Measurements from ENCODE around the gene TMEM196.
"Not testable (repeated sequence)": the region's sequence is repeated elsewhere in the genome, so short reads cannot be mapped to it uniquely, and the experiment has no call there.

Gene TMEM196

DNA sequence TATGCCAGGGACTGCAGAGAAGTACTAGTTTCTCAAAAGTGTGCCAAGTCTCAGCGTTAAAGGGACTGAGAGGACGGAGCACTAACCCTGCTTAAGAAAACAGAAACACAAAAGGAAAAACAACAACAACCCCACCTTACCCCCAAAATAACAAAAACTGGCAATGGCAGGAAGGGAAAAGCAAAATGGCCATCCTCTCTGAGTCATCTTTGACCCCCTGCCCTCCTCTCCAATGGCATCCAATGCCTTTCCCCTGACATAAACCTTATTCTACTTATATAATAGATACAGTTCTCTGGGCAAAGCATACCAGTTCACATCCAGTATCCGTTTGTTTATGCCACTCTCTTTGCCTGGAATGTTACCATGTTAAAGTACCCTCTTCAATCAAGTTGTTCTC, 66.2 kb downstream of the TMEM196 start:
- DNase-seq (ENCODE audit: low read depth): no peak

DNA sequence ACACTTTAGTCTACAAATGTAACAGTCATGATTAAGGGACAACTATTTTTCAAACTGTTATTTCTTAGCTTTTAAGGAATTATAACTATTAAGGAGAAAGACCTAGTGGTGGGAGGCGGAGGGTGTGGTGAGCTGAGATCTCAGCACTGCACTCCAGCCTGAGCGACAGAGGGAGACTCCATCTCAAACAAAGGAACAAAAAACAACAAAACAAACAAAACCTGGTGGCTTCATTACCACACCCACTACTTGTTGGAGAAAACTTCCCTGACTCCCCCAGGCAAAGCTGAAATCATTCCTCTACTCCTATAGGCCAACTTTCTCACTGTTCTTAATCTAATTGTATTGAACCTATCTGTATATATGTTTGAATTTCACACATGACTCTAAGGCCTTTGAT, 67.8 kb downstream of the TMEM196 start:
- no peak for DNase-seq (ENCODE audit: low read depth)

DNA sequence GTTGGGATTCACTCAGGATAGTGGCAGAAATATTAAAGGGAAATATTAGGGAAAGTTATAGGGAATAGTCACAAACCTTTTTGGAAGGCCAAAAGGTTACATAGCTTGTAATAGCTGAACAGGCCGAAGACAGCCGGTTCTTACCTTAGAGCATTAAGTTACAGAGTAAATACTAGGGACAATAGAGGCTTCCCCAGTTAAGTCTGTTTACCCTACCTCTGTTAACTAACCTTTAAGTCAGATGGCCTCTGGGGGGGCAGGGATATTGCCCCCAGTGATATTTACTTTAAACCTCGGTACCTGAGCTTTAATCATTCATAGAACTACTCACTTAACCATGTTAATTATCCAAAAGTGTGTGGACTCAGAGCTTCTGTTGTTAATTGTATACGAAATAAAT, 71.9 kb downstream of the TMEM196 start:
- DNase-seq (ENCODE audit: low read depth): no peak

DNA sequence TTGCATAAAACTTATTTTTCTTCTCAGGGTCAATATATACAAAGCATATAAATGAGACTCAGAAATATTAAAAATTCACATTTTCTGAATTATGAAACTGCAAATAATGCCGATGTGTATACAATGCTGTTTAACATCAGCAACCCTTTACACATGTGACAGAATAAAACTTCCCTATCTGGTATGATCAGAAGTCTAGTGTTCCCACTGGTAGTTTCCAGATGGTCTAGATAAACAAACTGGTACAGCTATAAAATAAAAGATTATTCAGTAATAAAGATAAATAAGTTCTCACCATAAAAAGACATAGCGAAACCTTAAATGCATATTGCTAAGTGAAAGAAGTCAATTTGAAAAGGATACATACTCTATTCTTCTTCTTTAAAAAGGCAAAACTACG, 72.5 kb downstream of the TMEM196 start:
- no peak for DNase-seq (ENCODE audit: low read depth)

DNA sequence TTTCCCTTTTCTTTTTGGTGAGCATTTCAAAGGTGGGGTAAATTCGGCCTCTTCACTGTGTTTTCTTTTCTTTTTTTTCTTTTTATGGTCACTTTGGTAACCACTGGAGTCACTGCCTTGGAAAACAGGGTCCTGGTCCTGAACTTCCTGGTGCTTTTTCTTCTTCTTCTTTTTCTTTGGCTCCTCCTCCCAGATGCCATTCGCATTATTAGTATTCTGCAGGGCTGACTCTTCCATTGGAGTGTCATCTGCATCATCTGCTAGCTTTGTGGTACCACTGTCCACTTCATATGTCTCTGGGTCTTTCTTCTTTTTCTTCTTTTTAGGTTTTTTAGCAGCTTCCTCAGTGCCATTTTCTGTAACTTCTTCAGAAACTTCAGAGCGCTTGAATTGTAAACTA, 75.1 kb downstream of the TMEM196 start:
- DNase-seq (ENCODE audit: low read depth): no peak

DNA sequence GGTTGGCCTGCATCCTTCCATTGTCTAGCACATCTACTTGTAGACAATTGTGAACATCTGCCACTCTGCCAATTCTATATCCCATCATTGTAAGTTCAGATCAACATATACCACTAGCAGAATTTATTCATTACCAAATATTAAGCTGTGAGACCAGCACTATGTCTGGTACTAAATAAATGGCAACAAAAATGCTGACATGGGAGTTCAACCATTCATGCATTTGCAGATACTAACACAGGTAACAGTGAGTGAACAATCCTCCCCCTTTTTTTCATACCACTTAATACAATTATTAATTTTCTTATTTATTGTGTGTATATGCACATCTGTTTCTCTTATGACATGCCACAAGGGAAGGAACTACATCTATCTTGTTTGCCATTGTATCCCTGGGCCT, 76.5 kb downstream of the TMEM196 start:
- DNase-seq (ENCODE audit: low read depth): no peak

DNA sequence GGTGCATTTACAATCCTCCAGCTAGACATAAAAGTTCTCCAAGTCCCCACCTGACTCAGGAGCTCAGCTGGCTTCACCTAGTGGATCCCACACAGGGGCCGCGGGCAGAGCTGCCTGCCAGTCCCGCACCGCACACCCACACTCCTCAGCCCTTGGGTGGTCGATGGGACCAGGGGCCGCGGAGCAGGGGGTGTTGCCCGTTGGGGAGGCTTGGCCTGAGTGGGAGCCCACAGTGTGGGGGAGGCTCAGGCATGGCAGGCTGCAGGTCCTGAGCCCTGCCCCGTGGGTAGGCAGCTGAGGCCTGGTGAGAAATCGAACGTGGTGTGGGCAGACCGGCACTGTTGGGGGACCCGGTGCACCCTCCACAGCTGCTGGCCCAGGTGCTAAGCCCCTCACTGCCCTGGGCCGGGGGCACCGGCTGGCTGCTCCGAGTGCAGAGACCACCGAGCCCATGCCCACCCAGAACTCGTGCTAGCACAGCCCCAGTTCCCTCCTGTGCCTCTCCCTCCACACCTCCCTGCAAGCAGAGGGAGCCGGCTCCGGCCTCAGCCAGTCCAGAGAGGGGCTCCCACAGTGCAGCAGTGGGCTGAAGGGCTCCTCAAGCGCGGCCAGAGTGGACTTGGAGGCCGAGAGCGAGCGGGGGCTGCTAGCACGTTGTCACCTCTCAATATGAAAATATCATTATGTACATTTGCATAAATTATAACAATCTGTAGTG, 81.1 kb downstream of the TMEM196 start:
- DNase-seq (ENCODE audit: low read depth): no peak

DNA sequence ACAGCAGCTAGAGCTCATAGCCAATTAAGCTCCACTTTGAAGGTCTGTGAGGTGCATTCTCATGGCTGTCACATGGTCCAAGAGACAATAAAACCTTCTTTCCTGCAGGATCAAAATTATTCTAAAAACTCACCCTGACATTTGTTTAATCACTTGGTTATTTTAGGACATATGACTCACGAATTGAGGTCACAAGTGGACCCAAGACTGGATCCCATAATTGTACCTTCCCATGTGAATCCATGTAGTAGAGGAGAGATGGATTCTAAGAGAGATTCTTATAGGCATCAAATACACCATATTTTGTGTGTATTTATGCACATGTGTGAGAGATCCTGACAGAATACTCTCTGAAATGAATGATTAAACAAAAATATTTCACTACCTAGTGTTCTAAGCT, 82.7 kb downstream of the TMEM196 start:
- DNase-seq (ENCODE audit: low read depth): no peak

DNA sequence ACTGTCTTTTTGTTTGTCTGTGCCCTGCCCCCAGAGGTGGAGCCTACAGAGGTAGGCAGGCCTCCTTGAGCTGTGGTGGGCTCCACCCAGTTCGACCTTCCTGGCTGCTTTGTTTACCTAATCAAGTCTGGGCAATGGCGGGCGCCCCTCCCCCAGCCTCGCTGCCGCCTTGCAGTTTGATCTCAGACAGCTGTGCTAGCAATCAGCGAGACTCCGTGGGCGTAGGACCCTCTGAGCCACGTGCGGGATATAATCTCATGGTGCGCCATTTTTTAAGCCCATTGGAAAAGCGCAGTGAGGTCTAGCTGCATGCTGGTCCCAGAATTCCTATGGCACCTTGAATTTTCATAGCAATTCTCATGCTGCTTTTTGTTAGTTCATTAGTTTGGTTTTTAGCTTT, 84.3 kb downstream of the TMEM196 start:
- not testable (repeated sequence) for DNase-seq (ENCODE audit: low read depth)

DNA sequence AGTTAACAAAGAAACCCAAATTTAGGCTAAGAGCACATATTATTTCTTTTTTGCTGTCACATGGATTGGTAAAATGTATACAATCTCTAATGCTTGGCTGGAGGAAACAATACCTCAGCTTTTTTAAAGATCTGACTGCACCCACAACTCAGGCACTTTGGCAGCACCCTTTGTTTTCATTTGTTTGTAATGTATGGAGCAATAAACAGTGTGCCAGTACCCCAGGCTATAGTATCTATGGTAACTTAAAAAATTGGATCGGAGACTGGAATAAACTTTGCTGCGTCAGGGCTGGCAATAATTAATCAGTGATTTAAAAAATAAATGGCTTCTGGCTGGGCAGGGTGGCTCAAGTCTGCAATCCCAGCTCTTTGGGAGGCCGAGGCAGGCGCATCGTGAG, 91.8 kb downstream of the TMEM196 start:
- DNase-seq (ENCODE audit: low read depth): no peak

DNA sequence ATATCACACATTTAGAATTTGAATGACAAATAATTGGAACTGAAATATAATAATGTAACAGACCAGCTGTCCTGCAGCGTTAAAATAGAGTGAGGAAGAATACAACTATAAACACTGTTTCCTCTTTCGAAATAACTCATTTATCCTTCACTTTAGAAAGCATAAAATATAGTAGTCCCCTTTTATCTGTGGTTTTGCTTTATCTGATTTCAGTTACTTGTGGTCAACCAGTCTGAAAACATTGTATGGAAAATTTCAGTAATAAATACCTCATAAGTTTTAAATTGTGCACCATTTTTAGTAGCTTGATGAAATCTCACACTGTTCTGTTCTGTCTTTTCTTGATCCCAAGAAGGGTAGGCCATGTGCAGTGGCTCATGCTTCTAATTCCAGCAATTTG, 96.2 kb downstream of the TMEM196 start:
- no peak for DNase-seq (ENCODE audit: low read depth)

DNA sequence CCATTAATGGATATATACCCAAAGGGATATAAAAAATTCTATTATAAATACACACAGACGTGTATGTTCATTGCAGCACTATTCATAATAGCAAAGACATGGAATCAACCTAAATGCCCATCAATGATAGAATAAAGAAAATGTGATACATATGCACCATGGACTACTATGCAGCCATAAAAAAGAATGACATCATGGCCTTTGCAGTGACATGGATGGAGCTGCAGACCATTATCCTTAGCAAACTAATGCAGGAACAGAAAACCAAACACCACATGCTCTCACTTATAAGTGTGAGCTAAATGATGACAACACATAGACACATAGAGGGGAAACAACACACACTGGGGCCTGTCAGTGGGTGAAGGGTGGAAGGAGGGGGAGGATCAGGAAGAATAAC, 97.6 kb downstream of the TMEM196 start:
- DNase-seq (ENCODE audit: low read depth): no peak

DNA sequence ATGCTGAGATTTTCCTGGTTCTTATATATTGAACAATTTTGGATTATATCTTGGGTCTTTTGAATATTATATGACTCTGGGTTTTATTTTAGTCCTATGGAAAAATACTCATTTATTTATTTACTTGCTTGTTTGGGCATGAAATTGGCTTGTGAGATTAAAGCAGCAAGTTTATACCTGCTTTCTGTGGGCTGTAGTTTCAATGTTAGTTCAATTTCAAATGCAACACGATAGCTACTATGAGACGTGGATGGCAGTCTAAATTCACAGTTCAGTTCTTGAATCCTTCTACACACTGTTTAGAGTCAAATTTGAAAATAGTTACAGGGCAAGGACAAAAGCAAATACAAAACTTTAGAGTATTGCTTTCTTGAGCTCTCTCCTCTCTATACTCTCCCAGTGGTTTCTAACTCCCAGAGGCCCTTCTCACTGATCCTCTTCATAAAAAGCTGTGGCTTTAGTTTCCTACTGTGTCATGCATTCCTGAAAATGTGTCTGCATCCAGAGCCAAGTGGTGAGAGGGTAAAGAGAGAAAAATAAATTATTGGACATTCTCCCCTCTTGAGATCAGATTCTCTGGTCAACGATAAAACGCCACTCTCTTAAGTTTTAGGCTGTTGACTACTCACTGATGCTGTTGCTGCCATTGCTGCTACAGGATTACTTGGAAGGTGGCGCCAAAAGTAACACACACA, 99.0 kb downstream of the TMEM196 start:
- DNase-seq (ENCODE audit: low read depth): no peak

DNA sequence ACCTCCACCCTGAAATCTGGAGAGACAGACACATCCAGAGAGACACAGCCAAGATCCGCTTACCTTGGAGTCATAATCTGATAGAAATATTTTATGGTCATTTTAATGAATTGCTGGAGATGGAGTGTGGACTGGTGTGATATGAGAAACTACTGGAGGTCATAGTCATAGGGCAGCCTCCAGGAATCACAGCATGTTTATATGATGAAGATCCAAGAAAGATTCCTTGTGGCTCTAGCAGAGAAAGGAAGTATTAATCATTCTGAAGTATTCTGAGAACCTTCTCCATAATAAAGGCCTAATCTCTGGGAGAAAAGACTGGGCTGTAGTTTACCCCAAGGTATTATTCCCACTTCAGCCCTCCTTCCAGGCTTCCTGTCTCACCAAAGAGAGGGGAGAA, 102.6 kb downstream of the TMEM196 start:
- DNase-seq (ENCODE audit: low read depth): no peak

All from CMK (cell line).